A549 (cell line): ENCODE results near the gene TFAP2C.

Experiments
- CTCF ChIP-seq: fragments of >200 bp; sonication (Bioruptor Twin); formaldehyde crosslinking; IDR thresholded peaks from 3 replicates; pipeline ENCODE4 v1.5.1; 2016
- MAX ChIP-seq: IDR thresholded peaks from 2 replicates; pipeline ENCODE4 v1.6.1; 2012
- POLR2A ChIP-seq: IDR thresholded peaks from 2 replicates; pipeline ENCODE4 v1.6.1; 2012; ENCODE audit warnings: mild to moderate bottlenecking, low read length
- REST ChIP-seq: fragments of 200-600 bp; sonication (generic); IDR thresholded peaks from 2 replicates; pipeline ENCODE4 v1.6.1; 2016; ENCODE audit warnings: antibody characterized with exemption, mild to moderate bottlenecking, moderate library complexity
- RFX5 ChIP-seq: fragments of 450-650 bp; IDR thresholded peaks from 2 replicates; pipeline ENCODE4 v1.7.1; 2014; ENCODE audit warnings: antibody characterized with exemption, mild to moderate bottlenecking, moderate library complexity
- SMC3 ChIP-seq: fragments of >200 bp; sonication (Bioruptor Twin); formaldehyde crosslinking; IDR thresholded peaks from 3 replicates; pipeline ENCODE4 v1.6.1; 2018; ENCODE audit warnings: inconsistent platforms

- TF ChIP-seq CTCF (no peak), POLR2A (no peak), SMC3 (no peak), REST (no peak), MAX (no peak), RFX5 (no peak)
Measured at GRCh38 chr20:56605261-56605996, 23.7 kb upstream of the TFAP2C start.
